OCI-LY7 (cell line): ENCODE data around the gene SOX2. TPM values are rescaled to one million over a fixed set of nuclear protein-coding genes. Genes with fewer than 3 reads are reported as not detected.

Experiments
- BruUV-seq: library from RNA; stranded (reverse); fragments of 400-500 nt; replicated peaks from 2 replicates; lab custom pipeline; 2021; lab: Mats Ljungman, UMichigan
- CTCF ChIA-PET: fragments of 300-600 bp; sonication (Branson Sonifier 250); formaldehyde crosslinking; loops from one replicate; lab custom pipeline; 2022; ENCODE audit warnings: antibody characterized with exemption; ENCODE audit not compliant: unreplicated experiment; lab: Charles Lee
- POLR2A ChIA-PET: fragments of 300-600 bp; sonication (Branson Sonifier 250); formaldehyde crosslinking; loops from one replicate; lab custom pipeline; 2022; ENCODE audit warnings: antibody characterized with exemption; lab: Charles Lee
- DNase-seq: peaks from one replicate; pipeline ENCODE4 v3.0.0-alpha.2; 2015; ENCODE audit warnings: low spot score
- H2AFZ ChIP-seq: fragments of 200-600 bp; sonication (generic), shearing (Covaris generic); 2 replicates; pipeline ENCODE4 v1.6.1; 2014; ENCODE audit warnings: mild to moderate bottlenecking, antibody characterized with exemption, low read length, moderate library complexity
- H3K27ac ChIP-seq: fragments of 200-600 bp; sonication (generic); 2 replicates; pipeline ENCODE4 v1.5.1; 2014; ENCODE audit warnings: mixed run types, low read depth, mild to moderate bottlenecking, moderate library complexity, low read length, inconsistent platforms; ENCODE audit not compliant: poor library complexity, severe bottlenecking
- H3K36me3 ChIP-seq: fragments of 200-600 bp; sonication (generic); 2 replicates; pipeline ENCODE4 v1.6.1; 2014; ENCODE audit warnings: mild to moderate bottlenecking, antibody characterized with exemption, low read length, moderate library complexity, mixed read lengths; ENCODE audit not compliant: insufficient read depth
- H3K4me1 ChIP-seq: fragments of 200-600 bp; sonication (generic); 2 replicates; pipeline ENCODE4 v1.5.1; 2014; ENCODE audit warnings: mild to moderate bottlenecking, low read length; ENCODE audit not compliant: insufficient read depth, poor library complexity, severe bottlenecking
- H3K4me2 ChIP-seq: fragments of 200-600 bp; sonication (generic); 2 replicates; pipeline ENCODE4 v1.6.1; 2014; ENCODE audit warnings: mild to moderate bottlenecking, low read length
- H3K4me3 ChIP-seq: fragments of 200-600 bp; sonication (generic); 2 replicates; pipeline ENCODE4 v1.5.1; 2014; ENCODE audit warnings: mild to moderate bottlenecking, low read depth, low read length; ENCODE audit not compliant: poor library complexity, severe bottlenecking
- H3K79me2 ChIP-seq: fragments of 200-600 bp; sonication (generic); 2 replicates; pipeline ENCODE4 v1.6.1; 2016; ENCODE audit warnings: low read depth, mild to moderate bottlenecking, low read length, moderate library complexity, mixed read lengths; ENCODE audit not compliant: insufficient read depth
- H3K9me2 ChIP-seq: fragments of 200-600 bp; sonication (generic); 2 replicates; pipeline ENCODE4 v1.6.1; 2016; ENCODE audit warnings: mild to moderate bottlenecking, low read length, mixed read lengths; ENCODE audit not compliant: insufficient read depth
- H3K9me3 ChIP-seq: fragments of 200-600 bp; sonication (generic); 2 replicates; pipeline ENCODE4 v1.6.1; 2014; ENCODE audit warnings: mild to moderate bottlenecking, mixed run types, low read length, mixed read lengths
- H4K20me1 ChIP-seq: fragments of 200-600 bp; sonication (generic); 2 replicates; pipeline ENCODE4 v1.6.1; 2014; ENCODE audit warnings: mild to moderate bottlenecking, antibody characterized with exemption, low read length, moderate library complexity, mixed read lengths; ENCODE audit not compliant: insufficient read depth
- EZH2phosphoT487 ChIP-seq: fragments of 200-600 bp; sonication (generic); IDR thresholded peaks from 2 replicates; pipeline ENCODE4 v1.6.1; 2018; ENCODE audit warnings: low read depth, borderline replicate concordance, mild to moderate bottlenecking, mixed run types, antibody characterized with exemption, low read length, moderate library complexity, mixed read lengths
- intact Hi-C: fragments of 100-400 bp; cut with micrococcal nuclease; formaldehyde crosslinking; loops from one replicate; pipeline ENCODE4 v1.10.0; 2022; ENCODE audit not compliant: unreplicated experiment
- total RNA-seq, 2 experiments: library from RNA; depleted of rRNA in 1 of 2; stranded (reverse); fragments of >200 nt in 1 of 2; shearing (Covaris generic) in 1 of 2; gene quantifications; 2 replicates each; pipeline ENCODE4 v1.2.3, GENCODE V29; 2014 to 2022
- TF ChIP-seq, protein P1 (sequence below): fragments of 200-600 bp; sonication (generic); conservative IDR thresholded peaks from 2 replicates; pipeline ENCODE4 v1.5.1; 2014; ENCODE audit warnings: mild to moderate bottlenecking, antibody characterized with exemption, low read length, moderate library complexity, mixed read lengths

SOX2 gene
- total RNA-seq, 2 experiments from 2014 or later = 11.3 to 33.5 TPM

GRCh38 chr3:181716966-181717365 is 5.2 kb downstream of the SOX2 start:
- H3K36me3 ChIP-seq = no peaks in the 10 kb centered on the region
- intact Hi-C loops = loop anchor here (10.0 kb wide), 2 partner anchors 88 to 178 kb away; no protein-coding TSS in a partner anchor
- DNase-seq = no peak
- no peak overlapping the region for H3K27ac ChIP-seq
- no peaks in the 10 kb centered on the region for H3K9me3 ChIP-seq
- H3K79me2 ChIP-seq = peaks cover 70% of the 10 kb centered on the region
- BruUV-seq = no TSS peak
- TF ChIP-seq EZH2phosphoT487 = no peak
- TF ChIP-seq, protein P1, sequence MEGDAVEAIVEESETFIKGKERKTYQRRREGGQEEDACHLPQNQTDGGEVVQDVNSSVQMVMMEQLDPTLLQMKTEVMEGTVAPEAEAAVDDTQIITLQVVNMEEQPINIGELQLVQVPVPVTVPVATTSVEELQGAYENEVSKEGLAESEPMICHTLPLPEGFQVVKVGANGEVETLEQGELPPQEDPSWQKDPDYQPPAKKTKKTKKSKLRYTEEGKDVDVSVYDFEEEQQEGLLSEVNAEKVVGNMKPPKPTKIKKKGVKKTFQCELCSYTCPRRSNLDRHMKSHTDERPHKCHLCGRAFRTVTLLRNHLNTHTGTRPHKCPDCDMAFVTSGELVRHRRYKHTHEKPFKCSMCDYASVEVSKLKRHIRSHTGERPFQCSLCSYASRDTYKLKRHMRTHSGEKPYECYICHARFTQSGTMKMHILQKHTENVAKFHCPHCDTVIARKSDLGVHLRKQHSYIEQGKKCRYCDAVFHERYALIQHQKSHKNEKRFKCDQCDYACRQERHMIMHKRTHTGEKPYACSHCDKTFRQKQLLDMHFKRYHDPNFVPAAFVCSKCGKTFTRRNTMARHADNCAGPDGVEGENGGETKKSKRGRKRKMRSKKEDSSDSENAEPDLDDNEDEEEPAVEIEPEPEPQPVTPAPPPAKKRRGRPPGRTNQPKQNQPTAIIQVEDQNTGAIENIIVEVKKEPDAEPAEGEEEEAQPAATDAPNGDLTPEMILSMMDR = no peak
- peak overlapping the region; percentile 39; the same call in 1 of the 2 replicates for H2AFZ ChIP-seq
- CTCF ChIA-PET = no interaction called here
- H3K9me2 ChIP-seq = no peaks in the 10 kb centered on the region
- no peaks in the 10 kb centered on the region for H4K20me1 ChIP-seq
- H3K4me3 ChIP-seq = peak overlapping the region; percentile 91
- H3K4me2 ChIP-seq = peak overlapping the region; percentile 94
- peaks cover 43% of the 10 kb centered on the region for H3K4me1 ChIP-seq
- POLR2A ChIA-PET = interaction anchor here (0.5 to 2.6 kb wide), 7 partner anchors 11 to 300 kb away, joined by 3 to 10 read pairs (median 4); no protein-coding TSS in a partner anchor

- H3K9me3 ChIP-seq = no peaks in the 10 kb centered on the region
- intact Hi-C loops = loop anchor here (10.0 kb wide), 2 partner anchors 87 to 177 kb away; no protein-coding TSS in a partner anchor
- POLR2A ChIA-PET = interaction anchor here (0.5 to 2.6 kb wide), 8 partner anchors 11 to 365 kb away, joined by 3 to 10 read pairs (median 4); no protein-coding TSS in a partner anchor
- peaks cover 48% of the 10 kb centered on the region for H3K4me1 ChIP-seq
- H3K36me3 ChIP-seq = no peaks in the 10 kb centered on the region
- H3K27ac ChIP-seq = no peak overlapping the region
- no TSS peak for BruUV-seq
- H3K79me2 ChIP-seq = peaks cover 66% of the 10 kb centered on the region
- no peak for DNase-seq
- CTCF ChIA-PET = interaction anchor here (0.9 kb wide), 1 partner anchor 16 kb away, joined by 4 read pairs; no protein-coding TSS in a partner anchor
- peak overlapping the region; percentile 91 for H3K4me3 ChIP-seq
- no peaks in the 10 kb centered on the region for H3K9me2 ChIP-seq
- H3K4me2 ChIP-seq = peak overlapping the region; percentile 94
- TF ChIP-seq, protein P1 = no peak
- no peak for TF ChIP-seq EZH2phosphoT487
- peak overlapping the region; percentile 39; the same call in 1 of the 2 replicates for H2AFZ ChIP-seq
- no peaks in the 10 kb centered on the region for H4K20me1 ChIP-seq
Observed at GRCh38 chr3:181717549-181718171, 5.9 kb downstream of the SOX2 start.

DNA sequence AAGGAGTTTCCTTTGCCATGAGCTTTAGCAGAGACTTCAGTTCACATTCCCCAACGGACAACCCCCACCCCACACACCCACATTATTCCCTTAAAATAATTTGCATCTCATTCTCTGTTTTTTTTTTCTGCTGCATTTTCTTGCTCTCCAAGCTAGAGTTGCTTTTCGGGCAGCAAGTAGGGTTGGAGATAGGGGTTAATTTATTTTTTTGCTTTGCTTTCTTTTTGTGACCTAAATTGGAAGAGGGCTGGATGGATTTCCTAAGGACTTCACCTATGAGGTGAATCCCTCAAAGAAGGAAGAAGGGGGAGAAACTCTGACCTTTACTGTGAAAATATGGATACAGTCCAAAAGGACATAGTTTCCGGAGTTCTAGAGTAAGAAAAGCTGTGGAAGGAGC is 6.6 kb downstream of the SOX2 start:
- H3K4me2 ChIP-seq = peak overlapping the region; percentile 94
- no peaks in the 10 kb centered on the region for H3K9me2 ChIP-seq
- H2AFZ ChIP-seq = no peak overlapping the region
- CTCF ChIA-PET = interaction anchor here (0.9 kb wide), 1 partner anchor 16 kb away, joined by 4 read pairs; no protein-coding TSS in a partner anchor
- H4K20me1 ChIP-seq = no peaks in the 10 kb centered on the region
- H3K4me1 ChIP-seq = peaks cover 48% of the 10 kb centered on the region
- H3K4me3 ChIP-seq = peak overlapping the region; percentile 36
- DNase-seq = no peak
- H3K9me3 ChIP-seq = no peaks in the 10 kb centered on the region
- H3K36me3 ChIP-seq = no peaks in the 10 kb centered on the region
- intact Hi-C loops = loop anchor here (10.0 kb wide), 2 partner anchors 86 to 176 kb away; no protein-coding TSS in a partner anchor
- no peak overlapping the region for H3K27ac ChIP-seq
- POLR2A ChIA-PET = interaction anchor here (0.5 to 2.6 kb wide), 9 partner anchors 9 to 478 kb away, joined by 3 to 10 read pairs (median 4); no protein-coding TSS in a partner anchor
- TF ChIP-seq, protein P1 = no peak
- no peak for TF ChIP-seq EZH2phosphoT487
- BruUV-seq = no TSS peak
- H3K79me2 ChIP-seq = peaks cover 59% of the 10 kb centered on the region
